Measurements from ENCODE around the gene HOXB9.

HOXB9 gene

GRCh38 chr17:48618256-48618896 is 7.8 kb downstream of the HOXB9 start:
- intact Hi-C loops (cut with DNase I; ENCODE audit: low total_unique reads) = loop anchor here (5.0 kb wide), 1 partner anchor 591 kb away; no protein-coding TSS in a partner anchor
- Histone ChIP-seq H3K27me3 (peaks cover 0 to 100% of the 10 kb centered on the region in 2 donors), H3K4me1 (peaks cover 0 to 25% (median 17%) of the 10 kb centered on the region in 4 donors), H3K9me3 (no peaks in the 10 kb centered on the region), H3K4me3 (no peak overlapping the region), H3K36me3 (no peaks in the 10 kb centered on the region), H3K27ac (no peak overlapping the region)
- TF ChIP-seq, protein P1, sequence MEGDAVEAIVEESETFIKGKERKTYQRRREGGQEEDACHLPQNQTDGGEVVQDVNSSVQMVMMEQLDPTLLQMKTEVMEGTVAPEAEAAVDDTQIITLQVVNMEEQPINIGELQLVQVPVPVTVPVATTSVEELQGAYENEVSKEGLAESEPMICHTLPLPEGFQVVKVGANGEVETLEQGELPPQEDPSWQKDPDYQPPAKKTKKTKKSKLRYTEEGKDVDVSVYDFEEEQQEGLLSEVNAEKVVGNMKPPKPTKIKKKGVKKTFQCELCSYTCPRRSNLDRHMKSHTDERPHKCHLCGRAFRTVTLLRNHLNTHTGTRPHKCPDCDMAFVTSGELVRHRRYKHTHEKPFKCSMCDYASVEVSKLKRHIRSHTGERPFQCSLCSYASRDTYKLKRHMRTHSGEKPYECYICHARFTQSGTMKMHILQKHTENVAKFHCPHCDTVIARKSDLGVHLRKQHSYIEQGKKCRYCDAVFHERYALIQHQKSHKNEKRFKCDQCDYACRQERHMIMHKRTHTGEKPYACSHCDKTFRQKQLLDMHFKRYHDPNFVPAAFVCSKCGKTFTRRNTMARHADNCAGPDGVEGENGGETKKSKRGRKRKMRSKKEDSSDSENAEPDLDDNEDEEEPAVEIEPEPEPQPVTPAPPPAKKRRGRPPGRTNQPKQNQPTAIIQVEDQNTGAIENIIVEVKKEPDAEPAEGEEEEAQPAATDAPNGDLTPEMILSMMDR (IDR thresholded peaks at IDR 0.05) = peak; percentile 98 to 99
- DNase-seq = peak; percentile 81 to 90

GRCh38 chr17:48617471-48618255 is 8.5 kb downstream of the HOXB9 start:
- Histone ChIP-seq H3K36me3 (no peaks in the 10 kb centered on the region), H3K9me3 (no peaks in the 10 kb centered on the region), H3K4me1 (peaks cover 0 to 32% (median 22%) of the 10 kb centered on the region in 4 donors), H3K27me3 (peaks cover 0 to 100% of the 10 kb centered on the region in 2 donors), H3K27ac (no peak overlapping the region), H3K4me3 (no peak overlapping the region)
- no peak for DNase-seq
- intact Hi-C loops (cut with DNase I; ENCODE audit: low total_unique reads) = loop anchor here (5.0 kb wide), 1 partner anchor 590 kb away; no protein-coding TSS in a partner anchor
- TF ChIP-seq, protein P1 (IDR thresholded peaks at IDR 0.05) = no peak

DNA sequence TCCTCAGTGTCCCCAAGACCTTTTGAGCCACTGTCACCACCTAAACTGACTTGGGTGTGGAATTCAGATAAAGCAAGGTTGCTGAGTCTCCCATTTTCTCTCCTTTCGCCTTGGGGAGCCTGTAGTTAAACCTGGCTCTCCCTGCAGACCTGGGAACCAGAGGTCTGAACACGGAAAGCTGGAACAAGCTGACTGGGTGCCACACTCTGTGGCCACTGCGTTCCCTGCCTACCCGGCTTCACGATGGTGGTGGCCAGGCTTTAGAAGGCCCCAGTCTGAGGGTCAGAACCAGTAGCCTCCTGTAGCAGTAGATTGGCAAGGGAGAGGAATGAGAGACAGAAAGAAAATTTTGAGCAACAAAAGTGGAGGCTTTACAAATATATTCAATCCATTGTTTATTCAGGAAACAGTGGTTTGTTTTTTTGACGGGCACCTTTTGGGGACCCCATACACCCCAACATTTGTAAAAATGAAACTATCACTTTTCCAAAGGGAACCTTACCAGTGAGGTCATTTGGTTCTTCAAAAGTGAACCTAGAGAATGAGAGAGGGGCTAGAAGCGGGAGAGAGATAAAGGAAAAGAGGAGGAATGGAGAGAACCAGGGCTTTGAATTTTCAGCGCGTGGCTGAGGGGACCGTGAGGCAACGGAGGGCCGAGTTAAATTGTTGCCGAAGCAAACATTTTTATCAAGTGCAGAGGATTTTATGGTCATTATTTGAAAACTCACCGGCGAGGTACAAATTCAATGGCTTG is 9.3 kb downstream of the HOXB9 start:
- intact Hi-C loops (cut with DNase I; ENCODE audit: low total_unique reads) = loop anchor here (5.0 kb wide), 1 partner anchor 590 kb away; no protein-coding TSS in a partner anchor
- Histone ChIP-seq H3K4me3 (no peak overlapping the region), H3K27me3 (peaks cover 3 to 100% of the 10 kb centered on the region in 2 donors), H3K36me3 (no peaks in the 10 kb centered on the region), H3K4me1 (peaks cover 0 to 40% (median 28%) of the 10 kb centered on the region in 4 donors), H3K27ac (no peak overlapping the region), H3K9me3 (no peaks in the 10 kb centered on the region)
- DNase-seq = no peak
- TF ChIP-seq, protein P1 (IDR thresholded peaks at IDR 0.05) = no peak

DNA sequence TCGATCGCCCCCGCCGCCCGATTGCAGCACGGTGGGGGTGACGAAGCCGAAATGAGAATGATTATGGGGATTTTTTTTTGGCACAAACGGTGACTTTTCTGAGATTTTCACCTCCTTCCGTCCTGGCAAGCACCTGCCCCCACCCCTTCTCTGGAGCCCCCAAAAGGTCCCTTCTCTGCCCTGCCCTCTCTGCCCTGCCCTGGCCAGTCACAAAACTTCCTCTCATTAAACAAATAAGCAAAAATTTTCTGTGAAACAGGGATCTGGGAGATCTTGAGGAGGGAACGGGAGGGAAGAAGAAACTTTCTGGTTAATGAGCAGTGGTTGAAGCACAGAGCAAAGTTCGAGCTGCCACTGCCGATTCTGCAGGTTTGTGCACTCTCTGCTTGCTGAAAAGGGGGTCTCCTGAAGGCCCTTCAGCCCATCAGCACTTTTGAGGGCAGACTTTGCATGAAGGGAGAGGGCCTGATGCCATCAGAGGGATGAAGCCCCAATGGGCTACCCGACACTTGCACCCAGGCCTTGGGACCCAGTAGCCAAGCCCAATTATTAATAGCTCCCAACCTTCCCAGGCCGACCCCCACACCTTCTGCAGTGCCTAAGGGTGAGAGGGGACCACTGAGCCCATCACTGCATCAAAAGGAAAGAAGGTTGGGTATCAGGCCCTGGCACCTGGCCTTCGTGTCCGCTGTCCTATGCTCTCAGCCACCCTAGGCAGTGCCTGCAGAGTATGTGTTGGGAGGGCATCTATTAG is 10.0 kb downstream of the HOXB9 start:
- no peak for DNase-seq
- Histone ChIP-seq H3K4me1 (peaks cover 0 to 48% (median 36%) of the 10 kb centered on the region in 4 donors), H3K27ac (no peak overlapping the region), H3K4me3 (no peak overlapping the region), H3K36me3 (no peaks in the 10 kb centered on the region), H3K9me3 (no peaks in the 10 kb centered on the region), H3K27me3 (peaks cover 4 to 100% of the 10 kb centered on the region in 2 donors)
- intact Hi-C loops (cut with DNase I; ENCODE audit: low total_unique reads) = loop anchor here (5.0 kb wide), 1 partner anchor 589 kb away; no protein-coding TSS in a partner anchor
- TF ChIP-seq, protein P1 (IDR thresholded peaks at IDR 0.05) = no peak

All from tibial artery (tissue), 4 donors.